Activated T-cell treated with anti-CD3 and anti-CD28 coated beads for 1 hour (primary cell): ENCODE results near the gene LYZL4.

ENCODE experiments used
- DNase-seq: peaks from one replicate; pipeline ENCODE4 v3.0.0-alpha.2; 2020; ENCODE audit warnings: low read depth

LYZL4 gene

DNA sequence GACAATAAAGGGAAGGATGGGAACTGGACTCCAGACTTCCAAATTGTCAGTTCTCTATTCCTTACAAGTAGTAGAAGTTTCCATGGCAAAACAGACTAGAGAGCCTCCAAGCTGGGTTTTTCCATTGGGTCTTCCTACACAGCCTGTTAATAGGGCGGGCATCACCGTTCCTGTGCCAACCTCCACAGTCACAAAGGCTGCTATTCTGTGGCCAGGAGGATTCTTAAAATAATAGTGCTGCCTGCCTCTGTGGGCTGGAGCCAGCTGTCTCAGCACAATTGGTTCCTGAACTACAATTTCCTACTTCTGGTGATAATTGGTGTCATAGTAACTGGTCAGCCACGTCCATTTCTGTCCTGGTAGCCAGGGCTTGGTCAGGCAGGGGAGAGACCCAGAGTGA is 38.6 kb downstream of the LYZL4 start:
- no peak for DNase-seq

- DNase-seq, result no peak
Measured at GRCh38 chr3:42369832-42370231, 40.6 kb downstream of the LYZL4 start.

DNA sequence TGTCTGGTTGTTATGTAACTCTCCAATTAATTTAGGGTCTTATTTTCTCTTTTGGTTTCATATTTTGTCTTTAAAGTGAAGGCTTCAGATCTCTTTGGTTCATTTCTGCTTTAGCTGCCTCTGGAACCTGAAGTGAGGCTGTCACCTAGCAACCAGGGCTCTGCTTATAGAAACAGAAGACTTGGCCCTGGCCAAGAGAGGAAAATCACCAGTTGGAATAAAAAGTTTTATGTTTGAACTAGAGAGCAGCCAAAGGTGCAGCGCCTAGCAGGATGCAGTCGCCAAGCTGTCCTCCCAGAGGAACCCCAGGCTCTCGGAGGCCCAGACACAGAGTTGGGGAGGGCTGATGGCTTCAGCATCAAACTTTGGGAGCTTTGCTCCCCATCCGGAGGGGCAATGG is 41.1 kb downstream of the LYZL4 start:
- DNase-seq, result no peak

GRCh38 chr3:42368861-42369260 is 41.5 kb downstream of the LYZL4 start:
- no peak for DNase-seq

DNA sequence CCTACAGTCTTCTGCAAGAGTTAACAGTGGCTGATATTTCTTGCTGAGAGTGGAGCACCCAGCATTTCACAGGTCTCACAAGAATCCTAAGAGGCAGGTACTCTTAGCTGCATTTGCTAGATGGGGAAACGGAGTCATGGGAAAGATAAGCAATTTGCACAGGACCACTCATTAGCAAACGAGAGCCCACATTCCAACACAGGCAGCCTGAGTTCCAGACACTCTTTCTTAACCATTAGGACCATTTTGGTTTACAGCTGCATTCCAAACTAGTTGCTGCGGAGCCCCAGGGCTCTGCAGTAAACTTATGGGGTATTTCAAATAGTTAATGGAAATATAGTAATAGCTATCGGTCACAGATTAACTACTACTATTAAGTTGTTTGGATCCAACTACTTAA is 42.5 kb downstream of the LYZL4 start:
- no peak for DNase-seq

DNA sequence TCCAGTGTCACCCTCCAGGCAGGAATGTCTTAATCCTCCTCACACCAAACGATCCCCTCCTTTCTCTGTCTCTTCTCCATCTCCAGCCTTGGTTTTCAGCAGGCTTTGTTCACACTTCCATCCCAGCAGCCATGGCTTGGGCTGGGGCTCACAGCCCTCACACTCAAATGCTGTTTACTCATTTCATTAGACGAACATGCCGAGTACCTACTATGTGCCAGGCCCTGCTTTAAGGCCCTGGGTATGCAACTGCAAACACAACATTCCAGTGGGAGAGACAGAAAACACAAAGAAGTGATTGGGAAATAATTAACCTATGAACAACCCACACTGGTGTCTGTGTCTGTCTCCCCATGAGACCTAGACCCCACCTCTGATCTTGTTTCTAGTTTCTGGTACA is 43.9 kb downstream of the LYZL4 start:
- DNase-seq, result no peak

DNA sequence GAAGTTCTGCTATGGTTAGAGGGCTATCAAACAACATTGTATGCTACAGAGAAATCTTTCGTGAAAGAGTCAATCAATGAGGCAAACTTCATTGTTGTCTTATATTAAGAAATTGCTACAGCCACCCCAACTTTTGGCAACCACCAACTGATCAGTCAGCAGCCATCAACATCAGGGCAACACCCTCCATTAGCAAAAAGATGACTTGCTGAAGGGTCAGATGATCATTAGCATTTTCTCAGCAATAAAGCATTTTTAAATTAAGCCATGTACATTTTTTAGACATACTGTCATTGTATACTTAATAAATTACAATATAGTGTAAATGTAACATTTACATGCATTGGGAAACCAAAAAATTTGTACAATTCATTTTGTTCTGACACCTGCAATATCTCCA is 53.1 kb downstream of the LYZL4 start:
- no peak for DNase-seq

GRCh38 chr3:42355612-42356011 is 54.8 kb downstream of the LYZL4 start:
- no peak for DNase-seq

DNA sequence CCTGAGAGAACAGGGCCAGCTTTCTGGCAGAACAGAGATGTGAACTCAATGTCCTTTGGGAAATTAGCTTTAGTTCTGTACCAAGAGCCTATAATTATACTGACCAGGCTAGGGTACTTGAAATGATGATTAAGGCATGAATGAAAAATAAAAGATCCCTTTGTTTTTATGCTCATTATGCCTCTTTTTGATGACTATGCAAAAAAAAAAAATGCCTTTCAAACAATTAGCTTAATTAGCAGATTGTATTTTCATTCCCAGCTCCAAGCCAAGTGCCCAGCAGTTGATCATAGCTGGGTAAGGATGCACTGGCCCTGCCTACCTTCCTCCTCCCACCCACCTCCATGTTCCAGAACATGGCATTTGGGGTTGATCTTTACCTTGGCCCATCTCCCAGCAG is 56.8 kb downstream of the LYZL4 start:
- no peak for DNase-seq

GRCh38 chr3:42351207-42351606 is 59.2 kb downstream of the LYZL4 start:
- DNase-seq, result no peak

DNA sequence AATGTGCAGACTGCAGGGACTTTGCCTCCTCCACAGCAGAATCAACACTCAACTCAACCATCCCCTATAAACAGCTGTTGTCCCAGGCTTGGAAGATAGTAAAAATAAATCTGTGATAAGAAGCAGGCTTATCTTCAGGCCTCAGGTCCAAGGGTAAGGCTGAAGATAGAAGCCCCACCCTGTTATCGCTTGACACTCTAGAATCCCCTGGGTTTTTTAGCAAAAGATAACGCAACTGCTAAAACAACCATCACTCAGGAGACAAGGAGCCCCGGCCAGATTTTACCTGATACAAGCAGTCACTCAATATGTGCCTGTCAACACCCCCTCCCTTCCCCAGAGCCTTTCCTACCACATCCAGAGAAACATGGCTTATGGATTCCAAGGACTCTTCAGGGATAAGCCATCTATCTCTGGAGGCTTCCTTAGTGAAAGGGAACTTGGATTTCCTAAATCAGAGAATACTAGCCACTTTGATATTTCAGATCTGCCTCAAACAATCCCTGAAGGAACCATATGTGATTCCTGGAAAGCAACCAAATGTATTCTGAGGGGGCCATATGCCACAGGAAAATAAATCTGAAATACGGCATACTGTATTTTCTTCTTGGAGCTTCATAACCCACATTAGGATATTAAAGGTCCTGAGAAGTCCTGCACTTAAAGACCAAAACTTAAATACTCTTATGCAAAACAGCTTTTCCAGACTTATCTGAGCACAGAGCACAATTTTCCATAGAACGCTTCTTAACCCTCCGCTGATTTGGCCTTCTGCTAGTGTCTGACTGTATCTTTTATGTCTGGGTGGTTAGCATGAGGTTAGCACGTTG is 60.4 kb downstream of the LYZL4 start:
- DNase-seq, result no peak

GRCh38 chr3:42347928-42348327 is 62.5 kb downstream of the LYZL4 start:
- DNase-seq, result no peak
